B cell (primary cell): ENCODE data around the gene ESR1. TPM values are rescaled to one million over a fixed set of nuclear protein-coding genes. Genes with fewer than 3 reads are reported as not detected.
A peak's percentile ranks its signal among the peaks of the same experiment; 100 is the strongest.

Experiments
- ATAC-seq: fragments of 200-7000 bp; cut with Tn5 transposase; one replicate; pipeline ENCODE4 v1.10.0; 2021; ENCODE audit warnings: low read depth, mild to moderate bottlenecking, moderate number of reproducible peaks, moderate library complexity
- CTCF ChIA-PET: fragments of 350-600 bp; sonication (Branson Sonifier 250); formaldehyde crosslinking; loops from one replicate; lab custom pipeline; 2021; ENCODE audit warnings: antibody characterized with exemption, inconsistent platforms; lab: Charles Lee
- POLR2A ChIA-PET: fragments of 350-600 bp; sonication (Branson Sonifier 250); formaldehyde crosslinking; loops from one replicate; lab custom pipeline; 2021; ENCODE audit warnings: antibody characterized with exemption; lab: Charles Lee
- DNase-seq: peaks from one replicate; pipeline ENCODE4 v3.0.0; 2013
- H2AFZ ChIP-seq: 2 replicates; pipeline ENCODE4 v1.6.1; 2012; ENCODE audit warnings: mild to moderate bottlenecking, low read depth, low read length; ENCODE audit not compliant: insufficient read depth, poor library complexity, severe bottlenecking
- H3K27ac ChIP-seq, 2 donors: 1 replicate in 1 of 2; 2 replicates in 1 of 2; pipeline ENCODE4 v1.5.1; 2012 to 2013; ENCODE audit warnings: low read length in 2 of 2, mild to moderate bottlenecking in 2 of 2, moderate library complexity in 1 of 2
- H3K27me3 ChIP-seq, 4 experiments: fragments of 200-600 bp in 1 of 4; sonication (generic) in 1 of 4; replicated peaks in 1 of 4; 1 replicate in 2 of 4; 2 replicates in 2 of 4; pipeline versions ENCODE4 v1.6.1 to v1.7.0; 2013 to 2016; ENCODE audit warnings: low read length in 3 of 4, mild to moderate bottlenecking in 2 of 4, mixed read lengths in 1 of 4, moderate library complexity in 1 of 4; ENCODE audit not compliant: insufficient read depth in 4 of 4, control insufficient read depth in 3 of 4; ENCODE audit errors: control extremely low read depth in 1 of 4
- H3K36me3 ChIP-seq, 2 experiments: replicated peaks in 1 of 2; 1 replicate in 1 of 2; 2 replicates in 1 of 2; pipeline versions ENCODE4 v1.6.1 to v1.7.1; 2013; ENCODE audit warnings: low read length in 1 of 2; ENCODE audit not compliant: insufficient read depth in 2 of 2, control insufficient read depth in 1 of 2; ENCODE audit errors: control extremely low read depth in 1 of 2, extremely low read depth in 1 of 2
- H3K4me1 ChIP-seq, 2 donors: fragments of 200-600 bp in 1 of 2; sonication (generic) in 1 of 2; 1 replicate in 1 of 2; 2 replicates in 1 of 2; pipeline versions ENCODE4 v1.5.1 to v1.6.1; 2013 to 2017; ENCODE audit warnings: low read length in 2 of 2; ENCODE audit not compliant: control insufficient read depth in 2 of 2, insufficient read depth in 2 of 2
- H3K4me2 ChIP-seq: replicated peaks from 2 replicates; pipeline ENCODE3; 2012; ENCODE audit warnings: mild to moderate bottlenecking, low read depth, low read length; ENCODE audit not compliant: poor library complexity, severe bottlenecking
- H3K4me3 ChIP-seq, 5 experiments: fragments of 200-600 bp in 1 of 5; sonication (generic) in 1 of 5; 1 replicate in 3 of 5; 2 replicates in 2 of 5; pipeline versions ENCODE4 v1.5.1 to v1.7.0; 2011 to 2016; ENCODE audit warnings: low read length in 4 of 5, mild to moderate bottlenecking in 4 of 5, low read depth in 2 of 5, control low read depth in 1 of 5, moderate library complexity in 1 of 5; ENCODE audit not compliant: insufficient read depth in 1 of 5; ENCODE audit errors: control extremely low read depth in 1 of 5, extremely low read depth in 1 of 5
- H3K79me2 ChIP-seq: fragments of 200-600 bp; sonication (generic); one replicate; pipeline ENCODE4 v1.6.0; 2016; ENCODE audit warnings: low read length; ENCODE audit not compliant: control insufficient read depth, insufficient read depth
- H3K9ac ChIP-seq: fragments of 200-600 bp; sonication (generic); 2 replicates; pipeline ENCODE4 v1.6.1; 2017; ENCODE audit warnings: mild to moderate bottlenecking, low read length, moderate library complexity
- H3K9me3 ChIP-seq, 3 donors: one replicate each; pipeline versions ENCODE4 v1.6.1 to v1.7.1; 2013; ENCODE audit warnings: low read length in 2 of 3; ENCODE audit not compliant: control insufficient read depth in 2 of 3, insufficient read depth in 1 of 3; ENCODE audit errors: control extremely low read depth in 1 of 3
- H4K20me1 ChIP-seq: 2 replicates; pipeline ENCODE4 v1.6.0; 2012; ENCODE audit warnings: mild to moderate bottlenecking, low read length; ENCODE audit not compliant: insufficient read depth, control insufficient read depth, poor library complexity, severe bottlenecking
- H3K27ac Mint-ChIP-seq: one replicate; pipeline ENCODE4 v1.8.0; 2021; ENCODE audit warnings: mixed read lengths
- H3K27me3 Mint-ChIP-seq: one replicate; pipeline ENCODE4 v1.8.0; 2021; ENCODE audit warnings: mixed read lengths
- H3K4me1 Mint-ChIP-seq: one replicate; pipeline ENCODE4 v1.8.0; 2021; ENCODE audit warnings: mixed read lengths
- H3K4me3 Mint-ChIP-seq: one replicate; pipeline ENCODE4 v1.8.0; 2021; ENCODE audit warnings: mixed read lengths
- H3K9me3 Mint-ChIP-seq: one replicate; pipeline ENCODE4 v1.8.0; 2022; ENCODE audit warnings: mixed read lengths; ENCODE audit not compliant: insufficient read depth
- EZH2 ChIP-seq: IDR thresholded peaks from 2 replicates; pipeline ENCODE4 v1.6.1; 2012; ENCODE audit warnings: borderline replicate concordance, low read depth, mild to moderate bottlenecking, moderate library complexity, low read length; ENCODE audit not compliant: insufficient read depth, poor library complexity, severe bottlenecking
- WGBS: methylation state at CpG from one replicate; pipeline ENCODE4 v1.1.5; 2013; ENCODE audit warnings: missing lambda C conversion rate; ENCODE audit not compliant: insufficient coverage; 5-methylcytosine and 5-hydroxymethylcytosine counted together
- intact Hi-C: fragments of 100-400 bp; cut with micrococcal nuclease; formaldehyde crosslinking; loops from one replicate; pipeline ENCODE4 v1.10.0; 2022
- polyA minus RNA-seq: library from RNA; depleted of rRNA, polyadenylated mRNA; stranded (reverse); fragments of >200 nt; gene quantifications from 2 replicates; pipeline ENCODE4 v1.2.3, GENCODE V29; 2012
- polyA plus RNA-seq: library from polyadenylated mRNA; depleted of rRNA; stranded (reverse); fragments of >200 nt; gene quantifications from 2 replicates; pipeline ENCODE4 v1.2.3, GENCODE V29; 2012
- total RNA-seq, 2 donors: library from RNA; stranded (reverse); fragments of 120-200 nt in 1 of 2; gene quantifications; 1 replicate in 1 of 2; 2 replicates in 1 of 2; pipeline versions ENCODE4 v1.2.3 to v1.2.4, GENCODE V29; 2013 to 2022
- TF ChIP-seq, protein P1 (sequence below): fragments of 200-600 bp; IDR thresholded peaks from one replicate; pipeline ENCODE4 v1.8.0; 2022; ENCODE audit warnings: antibody characterized with exemption, mild to moderate bottlenecking

Gene ESR1
- total RNA-seq, result 3.7 and 5.9 TPM in 2 replicates
- 1.1 TPM for total RNA-seq (2013)
- 0.42 and 0.46 TPM in 2 replicates for polyA plus RNA-seq
- polyA minus RNA-seq, result 2.7 and 6.6 TPM in 2 replicates

DNA sequence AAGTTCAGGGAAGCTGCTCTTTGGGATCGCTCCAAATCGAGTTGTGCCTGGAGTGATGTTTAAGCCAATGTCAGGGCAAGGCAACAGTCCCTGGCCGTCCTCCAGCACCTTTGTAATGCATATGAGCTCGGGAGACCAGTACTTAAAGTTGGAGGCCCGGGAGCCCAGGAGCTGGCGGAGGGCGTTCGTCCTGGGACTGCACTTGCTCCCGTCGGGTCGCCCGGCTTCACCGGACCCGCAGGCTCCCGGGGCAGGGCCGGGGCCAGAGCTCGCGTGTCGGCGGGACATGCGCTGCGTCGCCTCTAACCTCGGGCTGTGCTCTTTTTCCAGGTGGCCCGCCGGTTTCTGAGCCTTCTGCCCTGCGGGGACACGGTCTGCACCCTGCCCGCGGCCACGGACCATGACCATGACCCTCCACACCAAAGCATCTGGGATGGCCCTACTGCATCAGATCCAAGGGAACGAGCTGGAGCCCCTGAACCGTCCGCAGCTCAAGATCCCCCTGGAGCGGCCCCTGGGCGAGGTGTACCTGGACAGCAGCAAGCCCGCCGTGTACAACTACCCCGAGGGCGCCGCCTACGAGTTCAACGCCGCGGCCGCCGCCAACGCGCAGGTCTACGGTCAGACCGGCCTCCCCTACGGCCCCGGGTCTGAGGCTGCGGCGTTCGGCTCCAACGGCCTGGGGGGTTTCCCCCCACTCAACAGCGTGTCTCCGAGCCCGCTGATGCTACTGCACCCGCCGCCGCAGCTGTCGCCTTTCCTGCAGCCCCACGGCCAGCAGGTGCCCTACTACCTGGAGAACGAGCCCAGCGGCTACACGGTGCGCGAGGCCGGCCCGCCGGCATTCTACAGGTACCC is at the start of gene ESR1:
TSS of gene ESR1 (plus strand) at position 170 of the 858 bp plus-strand sequence. CDS start at position 401, 231 bp downstream.
- Mint-ChIP-seq H3K4me1 (peaks cover 23% of the 10 kb centered on the region), H3K9me3 (no peaks in the 10 kb centered on the region), H3K27ac (no peak within 1 kb of the TSS), H3K27me3 (peaks cover 45% of the 10 kb centered on the region), H3K4me3 (peak within 1 kb of the TSS; percentile 89)
- no peaks in the 10 kb centered on the region for H3K79me2 ChIP-seq
- peaks cover 20 to 22% of the 10 kb centered on the region in 2 donors for H3K4me1 ChIP-seq
- no peak for TF ChIP-seq EZH2
- TF ChIP-seq, protein P1, sequence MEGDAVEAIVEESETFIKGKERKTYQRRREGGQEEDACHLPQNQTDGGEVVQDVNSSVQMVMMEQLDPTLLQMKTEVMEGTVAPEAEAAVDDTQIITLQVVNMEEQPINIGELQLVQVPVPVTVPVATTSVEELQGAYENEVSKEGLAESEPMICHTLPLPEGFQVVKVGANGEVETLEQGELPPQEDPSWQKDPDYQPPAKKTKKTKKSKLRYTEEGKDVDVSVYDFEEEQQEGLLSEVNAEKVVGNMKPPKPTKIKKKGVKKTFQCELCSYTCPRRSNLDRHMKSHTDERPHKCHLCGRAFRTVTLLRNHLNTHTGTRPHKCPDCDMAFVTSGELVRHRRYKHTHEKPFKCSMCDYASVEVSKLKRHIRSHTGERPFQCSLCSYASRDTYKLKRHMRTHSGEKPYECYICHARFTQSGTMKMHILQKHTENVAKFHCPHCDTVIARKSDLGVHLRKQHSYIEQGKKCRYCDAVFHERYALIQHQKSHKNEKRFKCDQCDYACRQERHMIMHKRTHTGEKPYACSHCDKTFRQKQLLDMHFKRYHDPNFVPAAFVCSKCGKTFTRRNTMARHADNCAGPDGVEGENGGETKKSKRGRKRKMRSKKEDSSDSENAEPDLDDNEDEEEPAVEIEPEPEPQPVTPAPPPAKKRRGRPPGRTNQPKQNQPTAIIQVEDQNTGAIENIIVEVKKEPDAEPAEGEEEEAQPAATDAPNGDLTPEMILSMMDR, result no peak
- intact Hi-C loops, result loop anchor here (2.0 kb wide), 1 partner anchor 43 kb away; no protein-coding TSS in a partner anchor
- no peak within 1 kb of the TSS for H3K27ac ChIP-seq
- 2% methylated on average over 73 of the region's 73 CpGs for WGBS
- peak within 1 kb of the TSS; percentile 56 for H2AFZ ChIP-seq
- ATAC-seq (peak; percentile 68), DNase-seq (peak; percentile 53)
- ChIA-PET CTCF (interaction anchor here (1.3 kb wide), 1 partner anchor 117 kb away, joined by 3 read pairs; no protein-coding TSS in a partner anchor), POLR2A (interaction anchor here (0.6 kb wide), 1 partner anchor 135 kb away, joined by 4 read pairs; no protein-coding TSS in a partner anchor)
- H3K4me3 ChIP-seq, result peak within 1 kb of the TSS in 4 of 5 experiments; percentile 27 to 56 (median 46)
- peak within 1 kb of the TSS; percentile 63 for H3K9ac ChIP-seq
- no peaks in the 10 kb centered on the region for H4K20me1 ChIP-seq
- H3K36me3 ChIP-seq, result no peaks in the 10 kb centered on the region
- peaks cover 0 to 31% (median 24%) of the 10 kb centered on the region in 4 experiments for H3K27me3 ChIP-seq
- H3K4me2 ChIP-seq, result peak within 1 kb of the TSS; percentile 84
- peaks cover 0 to 2% (median 0%) of the 10 kb centered on the region in 3 donors for H3K9me3 ChIP-seq
